ENCODE measurements around the gene GRM4.

Gene GRM4

DNA sequence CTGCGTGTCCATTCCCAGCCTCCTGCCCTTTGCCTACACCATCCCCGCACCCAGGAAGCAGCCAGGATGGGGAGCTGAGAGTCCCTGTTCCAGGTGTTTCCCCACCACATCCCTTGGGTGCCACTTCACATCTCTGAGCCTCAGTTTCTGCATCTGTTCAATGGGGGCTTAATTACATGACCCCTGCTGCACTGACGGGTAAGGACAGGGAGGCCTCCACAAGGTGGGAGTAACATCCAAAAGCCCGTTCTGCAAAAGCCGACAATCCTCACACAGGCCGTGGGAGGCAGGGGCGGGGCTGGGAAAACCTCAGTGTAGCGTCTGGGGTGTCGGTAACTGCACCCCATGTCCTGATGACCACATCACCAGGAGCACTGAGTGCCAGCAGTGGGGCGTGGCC lies 41.3 kb downstream of the GRM4 start:
- no peak for DNase-seq

DNA sequence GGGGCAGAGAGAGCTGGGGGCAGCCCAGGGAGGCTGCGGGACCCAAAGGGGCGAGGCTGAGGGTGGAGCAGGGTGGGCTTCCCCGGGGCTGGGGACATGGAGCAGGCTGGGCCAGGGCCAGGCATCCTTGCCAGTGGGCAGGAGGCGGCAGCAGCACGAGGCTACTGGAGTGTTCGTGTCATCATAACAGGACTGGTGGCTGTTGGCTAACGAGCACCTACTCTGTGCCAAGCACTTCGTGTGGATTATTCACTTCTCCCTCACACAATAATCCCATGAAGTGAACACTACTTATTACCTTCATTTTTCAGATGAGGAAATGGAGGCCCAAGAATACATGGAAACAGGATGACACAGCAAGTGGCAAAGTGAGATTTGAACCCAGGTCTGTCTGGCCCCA lies 41.7 kb downstream of the GRM4 start:
- no peak for DNase-seq

DNA sequence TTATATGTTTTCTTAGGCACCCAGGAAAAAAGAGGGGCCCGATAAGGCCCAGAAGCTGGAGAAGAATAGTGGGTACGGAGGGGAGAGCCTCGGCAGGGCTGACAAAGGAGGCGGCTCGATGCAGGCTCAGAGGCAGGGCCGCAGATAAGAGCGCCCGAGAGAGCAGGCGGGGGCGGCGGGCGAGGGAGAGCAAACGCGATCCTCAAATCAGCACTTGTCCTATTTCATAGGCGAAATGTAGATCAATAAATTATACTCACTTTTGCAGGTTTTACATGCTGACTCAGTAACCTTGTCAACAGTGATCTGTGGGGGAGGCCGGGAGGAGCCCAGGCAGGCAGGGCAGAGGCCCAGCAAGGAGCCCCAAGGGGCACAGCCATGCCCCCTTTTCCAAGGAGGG lies 42.6 kb downstream of the GRM4 start:
- DNase-seq = no peak

DNA sequence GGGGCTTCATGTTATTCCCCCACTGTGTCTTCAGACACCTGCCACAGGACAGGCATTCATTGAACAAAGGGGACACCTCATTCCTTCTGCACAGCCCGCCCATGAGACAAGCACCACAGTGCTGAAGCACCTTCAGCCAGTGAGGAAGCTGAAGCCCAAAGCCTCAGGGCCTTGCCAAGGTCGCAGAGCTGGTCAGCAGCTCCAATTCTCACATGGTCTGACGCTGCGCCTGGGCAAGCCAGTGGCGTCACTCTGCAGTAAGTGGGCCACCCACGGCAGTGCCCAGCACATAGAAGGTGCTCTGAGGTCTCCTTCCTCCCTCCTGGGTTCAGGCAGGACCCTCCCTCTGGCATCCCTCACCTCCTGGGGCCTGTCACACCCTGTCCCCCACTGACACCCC lies 43.2 kb downstream of the GRM4 start:
- DNase-seq = no peak

DNA sequence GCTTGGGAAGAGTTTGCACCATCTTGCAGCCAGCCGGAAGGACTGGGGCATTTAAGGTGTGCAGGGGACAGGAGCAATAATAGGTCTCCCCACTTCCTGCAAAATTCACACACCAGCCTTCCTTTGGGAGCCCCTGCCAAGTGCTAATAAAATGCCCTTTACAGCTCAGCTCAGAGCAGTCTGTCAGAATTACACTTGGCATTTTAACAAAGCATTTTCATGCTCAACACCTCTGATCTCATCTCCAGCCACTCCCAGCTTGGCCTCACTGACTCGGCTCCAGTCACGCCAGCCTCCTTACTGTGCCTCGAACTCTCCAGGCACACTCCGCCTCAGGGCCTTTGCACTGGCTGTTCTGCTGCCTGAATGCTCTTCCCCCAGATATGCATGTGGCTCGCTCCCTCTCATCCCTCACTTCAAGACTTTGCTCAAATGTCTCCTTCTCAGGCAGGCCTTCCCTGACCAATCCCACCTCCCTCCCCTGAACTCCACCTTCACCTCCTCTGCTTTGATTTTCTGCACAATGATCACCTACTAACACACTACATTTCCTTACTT lies 43.7 kb downstream of the GRM4 start:
- DNase-seq = no peak

DNA sequence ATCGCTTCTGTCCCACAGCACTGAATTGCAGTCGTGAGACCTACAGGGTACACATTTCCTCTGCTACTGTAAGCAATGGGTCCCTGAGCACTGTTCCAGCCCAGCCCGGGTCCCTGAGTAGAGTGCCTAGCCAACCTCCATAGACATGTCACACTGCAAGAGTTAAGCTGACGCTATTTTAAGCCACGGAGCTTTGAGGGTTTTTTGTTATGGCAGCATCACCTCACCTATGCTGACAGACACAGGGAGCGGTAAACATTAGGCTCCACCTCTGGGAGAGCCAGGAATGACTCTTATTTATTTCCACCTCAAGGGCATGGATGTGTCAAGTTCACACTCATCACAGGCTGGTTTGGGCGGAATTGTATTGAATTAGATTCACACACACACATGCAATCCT lies 45.1 kb downstream of the GRM4 start:
- no peak for DNase-seq

DNA sequence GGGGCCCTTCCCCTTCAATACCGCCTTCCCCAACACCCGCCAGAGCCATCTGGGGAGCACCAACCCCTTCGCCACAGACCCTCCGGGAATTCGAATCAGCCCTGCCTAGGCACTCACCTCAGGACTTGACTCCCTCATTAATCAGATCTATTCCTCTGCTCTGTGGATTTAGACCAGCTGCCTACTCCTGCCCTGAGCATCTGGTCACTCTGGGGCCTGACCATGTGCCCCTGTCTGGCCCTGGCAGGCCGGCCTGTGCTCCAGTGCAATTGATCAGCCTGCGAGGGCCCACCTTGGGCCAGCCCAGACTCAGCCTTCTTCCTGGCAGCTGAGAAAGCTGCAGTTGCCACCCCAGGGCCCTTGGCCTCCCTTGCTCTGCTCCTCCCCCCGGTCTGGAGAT lies 46.0 kb downstream of the GRM4 start:
- no peak for DNase-seq

DNA sequence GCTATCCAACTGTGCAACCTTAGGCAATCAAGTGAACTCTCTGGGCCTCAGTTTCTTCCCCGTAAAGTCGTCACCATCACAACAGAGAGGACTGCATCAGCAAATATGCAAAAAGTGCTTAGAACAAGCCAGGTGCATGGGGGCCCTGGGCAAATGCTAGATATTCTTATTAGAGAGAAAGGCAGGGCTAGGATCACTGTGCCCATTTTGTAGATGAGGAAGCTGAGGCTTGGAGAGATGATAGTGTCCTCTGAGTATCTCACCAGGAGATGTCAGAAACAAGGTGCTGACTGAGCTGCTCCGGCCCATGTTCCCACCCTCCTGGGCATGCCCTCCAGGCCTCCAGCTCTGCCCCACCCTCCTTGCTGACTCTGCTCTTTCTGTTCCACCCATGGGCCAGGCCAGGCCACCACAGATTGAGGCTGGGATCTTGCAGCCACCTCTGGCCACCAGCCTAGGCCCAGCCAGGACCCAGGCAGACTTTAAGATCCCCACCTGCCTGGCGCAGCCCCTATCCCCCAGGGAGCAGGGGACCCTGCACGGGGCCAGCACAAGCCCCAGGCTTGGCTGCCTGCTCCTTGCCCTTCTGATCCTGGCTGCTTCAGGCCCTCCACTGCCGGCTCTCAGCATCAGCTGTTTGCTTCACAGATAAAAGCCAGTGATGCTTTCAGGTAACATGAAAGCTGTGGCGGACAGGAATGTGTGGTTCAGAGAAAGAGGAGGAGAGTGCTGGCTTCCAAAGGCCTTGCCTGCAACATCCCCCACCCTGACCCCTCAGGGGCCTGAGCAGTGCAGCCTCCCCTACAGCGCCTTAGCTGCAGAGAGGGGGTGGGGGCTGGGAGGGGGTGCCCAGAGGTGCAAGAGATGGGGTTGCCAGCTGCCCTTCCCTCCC lies 47.6 kb downstream of the GRM4 start:
- no peak for DNase-seq

DNA sequence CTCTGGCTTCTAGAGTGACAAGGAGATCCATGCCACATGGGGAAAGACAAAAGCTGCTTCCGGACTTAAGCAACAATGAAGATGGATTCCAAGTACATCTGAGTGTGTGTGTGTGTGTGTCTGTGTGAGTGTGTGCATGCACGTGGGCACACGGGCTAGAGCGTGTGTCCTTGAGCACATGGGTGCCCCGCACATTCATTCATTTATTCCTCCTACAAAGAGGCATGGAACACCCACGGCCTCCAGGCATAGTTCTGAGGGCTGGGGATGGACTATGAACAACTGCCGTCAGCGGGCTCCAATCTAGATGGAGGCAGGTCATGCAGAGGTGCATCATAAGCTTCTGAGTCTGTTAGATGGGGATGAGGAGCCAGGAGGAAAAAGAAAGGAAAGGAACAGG lies 49.1 kb downstream of the GRM4 start:
- DNase-seq = no peak

DNA sequence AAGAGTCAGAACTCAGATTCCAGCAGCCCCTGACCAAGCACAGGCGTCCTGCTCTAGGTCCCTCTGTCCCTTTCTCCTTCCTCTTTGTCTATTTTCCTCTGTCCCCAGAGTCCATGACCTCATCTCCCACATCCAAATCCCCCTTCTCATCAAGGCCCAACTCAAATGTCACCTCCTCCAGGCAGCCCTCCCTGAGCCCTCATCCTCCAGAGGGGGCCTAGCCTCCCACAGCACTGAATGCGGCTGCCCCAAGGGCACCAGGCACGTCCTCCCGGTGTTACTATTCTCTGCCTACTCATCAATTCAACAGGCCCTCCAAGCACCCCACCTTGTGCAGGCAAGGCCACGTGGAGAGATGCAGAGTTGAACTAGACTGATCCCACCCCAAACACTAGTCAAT lies 49.7 kb downstream of the GRM4 start:
- no peak for DNase-seq

DNA sequence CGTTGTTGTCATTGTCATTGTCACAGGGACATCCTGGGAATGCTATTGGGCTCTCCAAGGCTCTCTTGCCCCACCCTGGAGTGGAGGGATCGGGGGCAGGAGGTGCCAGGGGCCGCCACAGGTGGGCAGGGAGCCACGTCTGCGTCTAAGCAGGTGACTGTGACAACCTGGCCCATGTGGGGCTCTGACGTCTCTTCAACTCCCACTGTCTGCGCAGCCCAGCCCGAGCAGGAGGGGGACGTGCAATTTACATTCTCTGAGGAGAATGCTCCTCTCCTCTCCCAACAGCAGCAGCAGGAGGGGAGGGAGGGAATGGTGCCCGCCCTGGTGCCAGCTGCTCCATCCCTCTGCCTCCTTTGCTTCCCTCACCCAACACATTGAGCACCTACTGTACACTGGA lies 50.1 kb downstream of the GRM4 start:
- no peak for DNase-seq

DNA sequence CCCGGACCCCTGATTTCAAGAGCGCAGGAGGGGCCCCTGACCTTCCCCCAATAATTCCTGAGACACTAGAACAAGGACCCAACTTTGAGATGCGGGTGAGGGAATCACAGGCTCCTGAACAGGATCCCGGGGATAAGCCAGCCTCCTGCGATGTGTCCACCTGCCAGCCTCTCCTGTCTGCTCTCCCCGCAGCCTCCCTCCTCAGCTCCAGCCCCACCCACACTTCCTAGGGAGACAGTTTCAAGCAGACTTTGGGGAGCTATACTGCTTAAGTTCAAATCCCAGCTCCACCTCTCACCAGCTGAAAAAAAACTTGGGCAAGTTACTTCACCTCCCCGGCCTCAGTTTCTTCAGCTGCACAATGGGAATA lies 50.8 kb downstream of the GRM4 start:
- no peak for DNase-seq

DNA sequence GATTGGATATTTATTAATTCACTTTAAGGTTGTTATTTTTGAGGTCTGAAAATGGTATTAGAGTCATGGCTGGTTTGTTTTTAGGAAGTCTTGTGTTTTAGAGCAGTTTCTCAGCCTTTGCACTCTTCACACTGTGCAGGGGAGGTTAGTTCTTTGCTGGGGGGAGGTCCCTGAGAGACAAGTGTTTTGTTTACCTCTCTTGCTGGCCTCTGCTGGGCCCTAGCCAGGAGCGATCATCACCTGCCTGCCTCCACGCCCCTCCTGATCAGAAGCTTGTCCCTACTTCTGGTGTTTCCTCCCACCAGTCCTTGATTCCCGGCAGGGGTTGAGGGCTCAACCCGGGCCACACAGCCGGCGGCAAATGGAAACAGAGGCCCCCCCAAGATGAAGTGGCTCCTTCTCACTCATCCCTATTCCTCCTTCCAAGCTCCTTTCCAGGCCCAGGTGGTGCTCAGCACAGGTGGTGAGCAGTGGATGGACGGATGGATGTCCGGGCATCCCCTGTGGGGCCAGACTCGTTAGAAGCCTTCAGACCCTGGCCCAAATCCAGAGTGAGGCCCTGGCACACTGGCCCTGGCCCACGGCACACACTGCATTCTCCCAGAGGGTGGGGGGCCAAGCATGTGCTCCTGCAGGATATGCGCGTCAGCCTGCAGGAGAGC lies 51.3 kb downstream of the GRM4 start:
- no peak for DNase-seq

DNA sequence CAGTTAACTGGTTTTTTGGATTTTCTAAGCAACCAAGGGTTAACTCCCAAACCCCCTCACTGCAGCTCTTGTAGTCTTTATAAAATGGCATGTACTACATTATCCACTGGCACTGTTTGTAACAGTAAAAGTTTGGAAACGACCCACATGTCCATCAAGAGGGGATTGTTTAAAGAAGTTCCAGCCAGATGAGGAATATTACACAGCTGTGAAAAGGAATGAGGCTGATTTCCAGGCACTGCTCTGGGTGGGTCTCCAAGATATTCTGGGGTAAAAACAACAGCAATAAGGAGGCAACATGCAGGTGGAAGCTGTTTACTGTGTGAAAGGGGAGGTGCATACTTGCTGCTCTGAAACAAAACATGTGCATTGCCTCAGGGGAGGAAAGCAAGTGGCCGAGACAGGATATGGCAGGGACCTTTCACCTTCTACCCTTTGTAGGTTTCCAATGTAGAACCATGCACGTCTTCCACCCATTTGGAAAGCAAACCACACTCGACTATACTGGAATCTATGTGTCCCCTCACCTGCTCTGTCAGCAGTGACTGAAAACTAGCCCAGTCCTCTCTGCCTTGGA lies 51.9 kb downstream of the GRM4 start:
- no peak for DNase-seq

DNA sequence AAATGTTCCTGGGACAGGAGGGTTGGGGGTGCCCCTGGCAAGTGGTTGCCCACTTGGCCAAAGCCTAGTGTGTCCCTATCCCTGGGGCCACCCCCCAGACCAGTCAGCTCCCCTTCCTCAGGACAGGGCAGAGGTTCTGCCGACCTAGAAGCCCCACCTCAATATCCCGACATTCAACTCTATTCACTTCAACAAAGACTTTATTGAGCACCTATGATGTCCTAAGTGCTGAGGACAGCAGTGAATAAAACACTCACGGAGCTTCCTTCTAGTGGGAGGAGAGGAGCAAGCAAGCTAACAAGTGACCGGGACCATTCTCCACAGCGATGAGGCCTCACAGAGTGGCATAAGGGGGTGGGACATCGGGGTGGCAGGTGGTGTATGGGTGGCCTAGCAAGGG lies 52.7 kb downstream of the GRM4 start:
- DNase-seq = no peak

DNA sequence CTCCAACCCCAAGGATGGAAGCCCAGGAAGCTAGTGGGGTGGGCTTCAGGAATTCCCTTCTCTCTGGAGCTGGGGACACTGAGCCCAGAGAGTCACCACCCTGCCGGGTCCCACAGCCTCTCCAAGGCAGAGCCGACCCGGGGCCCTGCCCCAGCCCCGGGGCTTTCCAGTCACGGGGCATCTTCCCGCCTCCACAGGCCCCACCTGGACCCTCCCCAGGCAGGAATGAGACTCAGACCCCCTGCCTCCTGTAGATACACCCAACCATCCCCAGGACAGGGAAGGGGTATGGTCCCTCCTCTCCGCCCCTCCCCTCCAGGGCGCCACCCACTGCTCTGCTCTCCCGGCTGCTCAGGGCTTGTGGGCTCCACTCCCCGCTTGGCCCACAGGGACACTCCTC lies 53.3 kb downstream of the GRM4 start:
- DNase-seq = no peak

DNA sequence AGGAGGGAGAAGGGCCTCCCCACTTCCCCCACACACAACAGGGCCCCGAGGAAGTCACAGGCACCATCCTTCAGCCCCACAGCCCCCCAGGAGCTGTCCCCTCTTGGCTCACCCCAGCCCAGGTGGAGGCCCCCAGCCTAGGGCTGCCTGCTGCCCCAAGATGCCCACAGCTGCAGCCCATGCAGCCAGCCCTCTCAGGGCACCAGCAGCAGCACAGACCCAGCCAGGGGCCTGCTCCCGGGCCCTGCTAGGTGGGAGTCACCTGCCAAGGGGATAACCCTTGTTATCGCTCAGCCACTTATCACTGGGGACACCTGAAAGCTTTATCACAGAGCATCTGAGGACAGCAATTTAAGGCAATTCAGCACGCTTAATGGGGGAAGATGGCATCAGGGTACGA lies 55.0 kb downstream of the GRM4 start:
- no peak for DNase-seq

DNA sequence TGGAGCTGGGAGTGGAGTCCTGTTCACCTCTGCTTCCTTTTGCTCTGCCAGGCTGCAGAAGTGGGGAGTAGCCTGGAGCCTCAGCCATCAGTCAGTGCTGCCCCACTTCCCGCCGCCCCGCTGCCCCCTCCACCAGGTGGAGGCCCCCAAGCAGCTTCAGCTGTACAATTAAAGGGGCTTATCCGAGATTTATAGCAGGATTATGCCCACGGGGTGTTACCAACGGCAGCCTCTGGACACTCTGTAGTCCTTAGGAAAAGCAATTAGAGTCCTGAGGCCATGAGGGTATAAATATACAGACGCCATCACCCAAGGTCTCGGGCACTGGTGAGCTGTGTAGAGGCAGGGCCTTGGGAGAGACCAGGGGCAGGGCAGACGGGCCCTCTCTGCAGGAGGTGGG lies 55.4 kb downstream of the GRM4 start:
- DNase-seq = no peak

DNA sequence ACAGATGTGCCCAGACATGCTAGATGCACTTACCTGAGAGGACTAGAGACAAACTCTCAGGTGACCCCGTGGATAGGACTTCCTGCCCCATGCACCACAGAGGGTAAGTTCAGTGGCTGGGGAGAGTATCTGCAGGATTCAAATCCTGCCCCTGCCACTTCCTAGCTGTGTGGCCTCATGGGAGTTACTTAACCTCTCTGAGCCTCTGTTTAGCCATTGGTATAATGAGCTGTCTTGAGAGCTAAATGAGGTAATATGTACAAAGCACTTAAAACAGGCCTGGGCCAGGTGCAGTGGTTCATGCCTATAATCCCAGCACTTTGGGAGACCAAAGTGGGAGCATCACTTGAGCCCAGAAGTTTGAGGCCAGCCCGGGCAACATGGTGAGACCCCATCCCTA lies 59.3 kb downstream of the GRM4 start:
- DNase-seq = no peak

DNA sequence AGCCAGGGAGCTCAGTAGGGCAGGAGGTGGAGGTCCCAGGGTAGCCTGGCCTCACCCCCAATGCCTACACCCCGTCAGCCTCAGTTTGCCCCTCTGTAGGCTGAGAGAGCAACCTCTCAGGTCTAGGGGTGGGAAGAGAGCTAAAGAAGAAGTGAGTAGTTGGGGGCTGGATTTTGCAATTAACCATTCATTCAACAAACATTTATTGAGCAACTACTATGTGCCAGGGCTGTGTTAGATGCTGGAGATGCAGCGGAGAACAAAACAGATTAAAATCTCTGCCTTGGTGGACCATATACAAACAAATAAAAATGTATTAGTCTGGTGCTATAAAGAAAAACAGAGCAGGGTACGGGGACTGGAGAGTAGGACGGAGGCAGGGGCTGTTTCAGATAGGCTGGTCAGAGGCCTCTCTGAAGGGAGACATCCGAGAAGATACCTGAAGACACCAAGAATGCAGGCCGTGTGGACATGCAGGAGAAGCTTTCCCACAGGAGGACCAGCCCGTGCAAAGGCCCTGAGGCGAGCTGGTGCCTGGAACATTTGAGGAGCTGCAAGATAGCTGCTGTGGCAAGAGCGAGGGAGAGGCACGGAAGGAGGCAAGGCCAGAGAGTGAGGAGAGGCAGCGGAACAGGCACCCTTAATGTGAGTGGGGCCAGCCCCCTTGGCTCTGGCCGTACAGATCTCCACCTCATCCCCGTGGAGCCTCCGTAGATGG lies 60.3 kb downstream of the GRM4 start:
- no peak for DNase-seq

DNA sequence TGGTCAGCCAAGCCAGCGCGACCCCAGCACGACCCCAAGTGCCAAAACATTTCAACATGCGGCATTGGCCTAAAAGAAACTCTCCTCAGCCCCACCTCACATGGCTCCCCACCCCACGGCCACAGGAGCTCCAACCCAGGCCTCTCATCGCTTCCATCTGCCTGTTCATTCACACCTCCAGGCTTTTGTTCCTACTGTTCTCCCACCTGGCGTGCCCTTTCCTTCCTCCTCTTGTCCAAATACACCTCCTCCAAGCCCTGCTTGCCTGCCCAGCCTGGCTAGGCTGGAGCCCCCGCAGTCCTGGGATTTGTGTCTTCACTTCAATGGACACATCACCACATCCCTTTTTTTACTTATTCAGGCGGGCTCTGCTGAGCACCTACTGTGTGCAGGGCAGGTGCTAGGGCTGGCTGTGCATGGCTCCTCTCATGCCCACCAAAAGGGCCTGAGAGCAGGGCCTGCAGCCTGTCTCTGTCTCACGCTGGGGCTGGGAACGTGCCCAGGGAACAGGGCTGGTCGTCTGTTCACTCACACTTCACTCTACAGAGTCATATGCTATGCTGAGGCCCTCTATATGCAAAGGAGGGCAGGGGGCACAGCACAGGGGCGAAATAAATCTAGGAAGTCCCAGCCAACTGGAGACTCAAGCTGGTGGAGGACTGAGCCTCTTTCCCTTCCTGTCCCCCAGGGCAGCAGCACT lies 61.1 kb downstream of the GRM4 start:
- DNase-seq = no peak

DNA sequence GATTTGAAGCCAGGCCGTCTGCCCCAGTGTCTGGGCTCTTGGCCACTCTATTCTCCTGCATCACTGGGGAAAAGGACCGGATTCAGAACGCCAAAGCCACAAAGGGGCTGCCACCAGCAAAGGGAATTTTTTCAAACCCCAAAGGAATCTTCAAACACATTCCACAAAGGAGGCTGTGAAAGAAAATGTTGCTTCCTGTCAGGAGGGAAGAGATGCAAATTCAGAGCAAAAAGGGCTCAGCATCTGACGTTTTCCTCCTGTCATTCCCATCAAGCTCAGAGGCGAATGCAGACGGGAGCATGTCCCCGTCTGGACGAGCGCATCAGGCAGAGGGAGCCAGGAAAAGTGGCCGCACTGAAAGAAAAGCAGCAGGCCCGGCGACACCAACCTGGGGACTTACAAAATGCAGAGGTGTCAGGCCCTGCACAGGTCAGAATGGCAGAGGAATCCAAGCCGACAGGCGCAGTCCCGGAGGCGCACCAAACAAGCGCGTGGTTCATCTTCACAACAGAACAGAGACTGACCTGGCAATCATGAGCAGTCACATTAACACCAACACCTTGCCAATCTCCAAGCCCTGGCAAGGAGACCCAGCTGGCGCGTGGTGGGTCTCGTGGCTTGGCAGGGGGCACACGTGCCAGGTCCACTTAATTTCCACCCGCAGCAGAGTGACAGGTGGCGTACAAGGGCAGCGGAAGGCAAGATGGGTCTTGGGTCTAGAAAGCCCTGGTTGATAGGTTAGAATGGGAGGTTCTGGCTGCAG lies 62.8 kb downstream of the GRM4 start:
- no peak for DNase-seq
